Testis (tissue), 3 donors: Measurements from ENCODE around the gene SASH3. TPM values are rescaled to one million over a fixed set of nuclear protein-coding genes. Genes with fewer than 3 reads are reported as not detected.

ENCODE experiments used
- DNase-seq: peaks from one replicate; pipeline ENCODE4 v3.0.0-alpha.2; 2019
- H3K27ac ChIP-seq, 2 donors: fragments of 200-600 bp; sonication (generic); one replicate each; pipeline ENCODE4 v1.5.1; 2019
- H3K27me3 ChIP-seq: fragments of 200-600 bp; sonication (generic); one replicate; pipeline ENCODE4 v1.5.1; 2019
- H3K36me3 ChIP-seq: fragments of 200-600 bp; sonication (generic); one replicate; pipeline ENCODE4 v1.5.1; 2017; ENCODE audit warnings: low read depth; ENCODE audit errors: missing control alignments
- H3K4me1 ChIP-seq: fragments of 200-600 bp; sonication (generic); one replicate; pipeline ENCODE4 v1.5.1; 2019
- H3K4me3 ChIP-seq, 2 donors: fragments of 200-600 bp; sonication (generic); one replicate each; pipeline ENCODE4 v1.5.1; 2017 to 2019
- H3K9me3 ChIP-seq: fragments of 200-600 bp; sonication (generic); one replicate; pipeline ENCODE4 v1.5.1; 2017
- POLR2A ChIP-seq: fragments of 450-650 bp; IDR thresholded peaks from one replicate; pipeline ENCODE4 v1.6.1; 2017; ENCODE audit warnings: antibody characterized with exemption, mild to moderate bottlenecking, moderate library complexity
- WGBS, 2 donors: methylation state at CpG; one replicate each; pipeline ENCODE4 v1.1.5; 2018; 5-methylcytosine and 5-hydroxymethylcytosine counted together
- intact Hi-C: fragments of 100-400 bp; cut with DNase I; formaldehyde crosslinking; loops from one replicate; pipeline ENCODE4 v1.15.1; 2023; ENCODE audit warnings: low total_unique reads
- polyA plus RNA-seq: library from polyadenylated mRNA; stranded (reverse); fragments of 350-450 nt; fragmentation: Illumina TruSeq; extraction: RNeasy Lipid Tissue Mini Kit (QIAGEN cat#74804); gene quantifications from one replicate; pipeline ENCODE4 v1.2.3, GENCODE V29; 2014; ENCODE audit warnings: low read depth, low replicate concordance; ENCODE audit not compliant: insufficient read depth
- total RNA-seq, 2 donors: library from RNA; depleted of rRNA; stranded (reverse); fragments of >200 nt; gene quantifications; one replicate each; pipeline ENCODE4 v1.2.3, GENCODE V29; 2016
- TF ChIP-seq, protein P1 (sequence below), 3 experiments: fragments of 450-650 bp in 2 of 3; fragments of 200-600 bp in 1 of 3; sonication (generic) in 1 of 3; IDR thresholded peaks; one replicate each; pipeline ENCODE4 v1.5.1; 2016 to 2019; ENCODE audit warnings: antibody characterized with exemption in 3 of 3, mild to moderate bottlenecking in 2 of 3, moderate library complexity in 1 of 3

SASH3 gene
- total and polyA plus RNA-seq, 3 donors from 2014 or later: 0.47 to 4.8 (median 2.0) TPM

GRCh38 chrX:129788527-129788926 is 8.8 kb downstream of the SASH3 start:
- intact Hi-C loops: no loop called here
- no peak for TF ChIP-seq POLR2A
- TF ChIP-seq, protein P1, sequence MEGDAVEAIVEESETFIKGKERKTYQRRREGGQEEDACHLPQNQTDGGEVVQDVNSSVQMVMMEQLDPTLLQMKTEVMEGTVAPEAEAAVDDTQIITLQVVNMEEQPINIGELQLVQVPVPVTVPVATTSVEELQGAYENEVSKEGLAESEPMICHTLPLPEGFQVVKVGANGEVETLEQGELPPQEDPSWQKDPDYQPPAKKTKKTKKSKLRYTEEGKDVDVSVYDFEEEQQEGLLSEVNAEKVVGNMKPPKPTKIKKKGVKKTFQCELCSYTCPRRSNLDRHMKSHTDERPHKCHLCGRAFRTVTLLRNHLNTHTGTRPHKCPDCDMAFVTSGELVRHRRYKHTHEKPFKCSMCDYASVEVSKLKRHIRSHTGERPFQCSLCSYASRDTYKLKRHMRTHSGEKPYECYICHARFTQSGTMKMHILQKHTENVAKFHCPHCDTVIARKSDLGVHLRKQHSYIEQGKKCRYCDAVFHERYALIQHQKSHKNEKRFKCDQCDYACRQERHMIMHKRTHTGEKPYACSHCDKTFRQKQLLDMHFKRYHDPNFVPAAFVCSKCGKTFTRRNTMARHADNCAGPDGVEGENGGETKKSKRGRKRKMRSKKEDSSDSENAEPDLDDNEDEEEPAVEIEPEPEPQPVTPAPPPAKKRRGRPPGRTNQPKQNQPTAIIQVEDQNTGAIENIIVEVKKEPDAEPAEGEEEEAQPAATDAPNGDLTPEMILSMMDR (IDR thresholded peaks at IDR 0.05): no peak
- DNase-seq: no peak

DNA sequence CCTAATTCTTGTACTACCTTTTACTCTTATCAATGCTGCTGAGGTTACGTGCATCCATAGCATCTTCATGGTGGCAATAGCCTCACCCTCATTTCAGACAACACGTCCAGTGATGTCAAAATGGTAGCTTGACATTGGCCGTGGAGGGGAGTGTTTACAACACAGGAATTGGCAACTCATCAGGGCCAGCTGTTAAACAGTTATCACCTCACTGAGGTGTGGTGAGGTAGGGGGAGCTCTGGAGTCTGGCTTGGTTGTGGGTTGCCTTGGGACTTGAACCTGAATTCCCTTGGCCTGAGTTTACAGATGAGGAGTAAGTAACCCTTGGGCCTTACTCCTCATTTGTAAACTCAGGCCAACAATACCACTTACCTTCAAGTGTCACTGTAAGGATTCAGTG is 10.4 kb downstream of the SASH3 start:
- Histone ChIP-seq H3K4me3 (no peak overlapping the region), H3K27ac (no peak overlapping the region), H3K9me3 (no peaks in the 10 kb centered on the region), H3K27me3 (no peaks in the 10 kb centered on the region), H3K36me3 (no peaks in the 10 kb centered on the region), H3K4me1 (no peaks in the 10 kb centered on the region)
- 93 to 97% methylated on average over 3 of the region's 3 CpGs for WGBS, 2 donors
- intact Hi-C loops: no loop called here
- no peak for TF ChIP-seq POLR2A
- TF ChIP-seq, protein P1 (IDR thresholded peaks at IDR 0.05): no peak
- no peak for DNase-seq

More at GRCh38 chrX:129788527-129788926, 8.8 kb downstream of the SASH3 start:
- no peaks in the 10 kb centered on the region for H3K4me1 ChIP-seq
- no peaks in the 10 kb centered on the region for H3K27me3 ChIP-seq
- H3K36me3 ChIP-seq: no peaks in the 10 kb centered on the region
- WGBS, 2 donors: 85 to 87% methylated on average over 6 of the region's 6 CpGs
- H3K9me3 ChIP-seq: no peaks in the 10 kb centered on the region
- no peak overlapping the region for H3K27ac ChIP-seq
- no peak overlapping the region for H3K4me3 ChIP-seq

DNA sequence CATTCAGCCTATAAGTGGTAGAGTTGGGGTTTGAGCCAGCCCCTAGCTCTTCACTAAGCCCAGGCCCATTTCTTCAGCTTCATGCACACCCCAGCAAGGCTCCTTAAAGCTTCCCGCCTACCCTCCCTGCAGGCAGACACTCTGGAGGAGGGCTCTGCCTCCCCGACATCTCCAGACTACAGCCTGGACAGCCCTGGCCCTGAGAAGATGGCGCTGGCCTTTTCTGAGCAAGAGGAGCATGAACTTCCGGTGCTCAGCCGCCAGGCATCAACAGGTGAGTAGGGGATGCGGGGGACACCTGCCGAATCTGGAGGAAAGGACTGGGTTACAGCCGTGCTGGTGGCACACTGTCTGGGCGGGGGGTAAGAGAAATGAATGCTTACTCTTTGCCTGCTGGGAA is 11.1 kb downstream of the SASH3 start:
- whole genome bisulfite sequencing, 2 donors: 83 to 88% methylated on average over 6 to 8 of the region's 9 CpGs

GRCh38 chrX:129791336-129791735 is 11.6 kb downstream of the SASH3 start:
- no peak for DNase-seq
- H3K27me3 ChIP-seq: no peaks in the 10 kb centered on the region
- no peak overlapping the region for H3K27ac ChIP-seq
- WGBS, 2 donors: 83 to 93% methylated on average over 2 to 6 of the region's 8 CpGs
- H3K4me3 ChIP-seq: no peak overlapping the region
- no peaks in the 10 kb centered on the region for H3K4me1 ChIP-seq
- intact Hi-C loops: no loop called here
- no peaks in the 10 kb centered on the region for H3K36me3 ChIP-seq
- TF ChIP-seq, protein P1 (IDR thresholded peaks at IDR 0.05): no peak
- TF ChIP-seq POLR2A: no peak
- no peaks in the 10 kb centered on the region for H3K9me3 ChIP-seq

More for the DNA sequence above, 11.1 kb downstream of the SASH3 start:
- Histone ChIP-seq H3K4me1 (no peaks in the 10 kb centered on the region), H3K36me3 (no peaks in the 10 kb centered on the region), H3K27me3 (no peaks in the 10 kb centered on the region), H3K9me3 (no peaks in the 10 kb centered on the region), H3K27ac (no peak overlapping the region), H3K4me3 (no peak overlapping the region)
- no peak for DNase-seq
- TF ChIP-seq, protein P1 (IDR thresholded peaks at IDR 0.05): no peak
- TF ChIP-seq POLR2A: no peak
- intact Hi-C loops: no loop called here

- Histone ChIP-seq H3K36me3 (no peaks in the 10 kb centered on the region), H3K4me3 (no peak overlapping the region), H3K27ac (no peak overlapping the region), H3K9me3 (no peaks in the 10 kb centered on the region), H3K27me3 (no peaks in the 10 kb centered on the region), H3K4me1 (no peaks in the 10 kb centered on the region)
- intact Hi-C loops: no loop called here
- no peak for DNase-seq
- WGBS, 2 donors: 84% methylated on average over 11 of the region's 11 CpGs; no CpG with 5 or more reads in 1 of the 2 donors
- TF ChIP-seq, protein P1 (IDR thresholded peaks at IDR 0.05): no peak
- no peak for TF ChIP-seq POLR2A
These were observed 12.3 kb downstream of the SASH3 start for GRCh38 chrX:129791961-129792570.
